HG03045 (cell line): ENCODE data around the gene SYNE2.
"Not testable (repeated sequence)": the region's sequence is repeated elsewhere in the genome, so short reads cannot be mapped to it uniquely, and the experiment has no call there.

Experiments
- ATAC-seq: cut with Tn5 transposase; IDR thresholded peaks from one replicate; pipeline ENCODE4 v1.9.1; 2021; ENCODE audit warnings: mild to moderate bottlenecking, moderate library complexity; ENCODE audit not compliant: unreplicated experiment

SYNE2 gene

GRCh38 chr14:64186231-64187129 is 333.7 kb downstream of the SYNE2 start:
- ATAC-seq, result no peak

DNA sequence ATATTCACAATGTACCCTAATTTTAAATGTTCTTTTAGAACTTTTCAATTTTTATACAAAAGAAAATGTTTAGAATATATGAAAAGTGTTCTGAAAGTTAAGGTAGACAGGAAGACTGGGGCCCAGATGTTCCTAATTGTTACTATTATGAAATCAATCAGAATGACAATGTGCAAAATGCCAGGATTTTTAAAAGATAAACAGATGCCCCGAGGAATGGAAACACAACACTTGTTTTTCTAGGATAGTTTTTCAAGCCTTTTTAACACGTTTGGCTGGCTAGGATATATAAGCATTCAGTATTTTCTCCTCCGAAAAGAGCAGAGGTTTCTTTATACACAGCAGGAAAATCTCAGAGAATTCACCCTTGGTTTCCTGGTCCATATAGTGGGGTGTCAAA is 334.5 kb downstream of the SYNE2 start:
- ATAC-seq, result no peak

DNA sequence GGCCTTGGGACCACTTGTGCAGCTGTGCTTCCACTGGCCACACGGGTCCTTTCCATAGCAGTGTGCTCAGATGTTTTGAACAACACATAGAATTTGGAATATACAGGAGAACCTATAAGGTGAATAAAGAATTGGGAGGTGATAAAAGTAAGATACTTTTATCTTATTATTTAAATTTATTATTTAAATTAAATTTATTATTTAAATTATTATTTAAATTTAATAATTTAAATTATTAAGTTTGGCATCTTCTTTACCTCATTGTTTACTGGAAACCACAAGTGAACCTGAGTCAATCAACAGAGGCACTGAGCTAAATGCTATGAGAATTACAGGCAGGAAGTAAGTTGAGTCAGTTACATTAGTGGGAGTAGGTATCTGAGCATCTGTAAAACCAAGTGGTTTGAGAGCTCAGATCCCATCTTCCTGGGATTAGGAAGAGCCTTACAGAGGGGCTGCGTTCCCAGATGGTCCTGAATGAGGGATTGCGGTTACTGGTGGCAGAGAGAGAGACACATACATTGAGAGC is 338.2 kb downstream of the SYNE2 start:
- no peak for ATAC-seq

- ATAC-seq, result no peak
Measured at GRCh38 chr14:64191756-64192155, 339.0 kb downstream of the SYNE2 start.

GRCh38 chr14:64193821-64194220 is 341.0 kb downstream of the SYNE2 start:
- no peak for ATAC-seq

GRCh38 chr14:64194404-64194803 is 341.6 kb downstream of the SYNE2 start:
- ATAC-seq, result no peak

DNA sequence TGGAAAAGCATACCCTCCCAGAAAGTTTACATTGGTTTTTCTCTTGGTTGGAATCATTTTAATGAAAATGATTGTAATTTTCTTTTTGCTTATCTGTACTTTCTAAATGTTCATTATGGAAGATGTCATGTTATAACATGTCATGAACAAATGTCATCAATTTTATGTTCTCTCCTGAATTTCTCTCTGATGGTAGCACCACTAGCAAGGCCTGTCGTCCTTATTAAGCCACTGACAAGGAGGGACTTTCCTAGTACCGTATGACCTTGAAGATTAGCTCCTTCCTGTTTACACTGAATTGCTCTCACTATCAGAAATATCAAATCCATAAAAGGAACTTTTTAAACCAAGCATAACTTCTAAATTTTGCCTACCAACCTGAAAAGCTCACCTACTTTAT is 342.4 kb downstream of the SYNE2 start:
- no peak for ATAC-seq

- ATAC-seq, result no peak
Measured at GRCh38 chr14:64196056-64196455, 343.3 kb downstream of the SYNE2 start.

DNA sequence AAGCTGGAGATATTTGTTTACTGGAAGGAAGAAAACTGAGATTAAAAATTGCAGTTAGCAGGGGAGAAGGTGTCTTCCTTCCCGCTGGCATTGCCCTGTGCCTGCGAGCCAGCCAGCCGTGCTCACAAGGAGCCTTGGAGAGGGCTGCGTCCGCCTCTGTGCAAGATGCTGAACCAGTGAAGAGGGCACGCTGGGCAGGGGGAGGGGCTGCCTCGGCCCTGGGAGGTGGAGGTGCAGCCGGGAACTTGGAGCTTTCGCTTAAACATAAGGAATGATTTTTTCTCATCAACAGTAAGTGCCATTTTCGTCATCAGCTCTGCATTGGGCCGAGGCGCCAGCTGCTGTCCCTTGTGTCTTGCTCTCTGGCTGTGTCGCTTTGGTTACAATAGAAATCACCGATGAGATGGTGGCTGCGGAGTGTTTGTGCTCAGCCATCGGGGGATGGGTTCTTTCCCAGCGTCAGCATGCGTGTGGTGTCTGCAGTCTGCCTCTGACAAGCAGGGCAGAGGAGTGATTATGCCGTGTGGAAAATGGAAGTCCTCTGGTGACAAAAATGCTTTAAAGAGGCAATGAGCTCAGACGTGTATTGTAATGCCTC is 344.1 kb downstream of the SYNE2 start:
- ATAC-seq, result no peak

DNA sequence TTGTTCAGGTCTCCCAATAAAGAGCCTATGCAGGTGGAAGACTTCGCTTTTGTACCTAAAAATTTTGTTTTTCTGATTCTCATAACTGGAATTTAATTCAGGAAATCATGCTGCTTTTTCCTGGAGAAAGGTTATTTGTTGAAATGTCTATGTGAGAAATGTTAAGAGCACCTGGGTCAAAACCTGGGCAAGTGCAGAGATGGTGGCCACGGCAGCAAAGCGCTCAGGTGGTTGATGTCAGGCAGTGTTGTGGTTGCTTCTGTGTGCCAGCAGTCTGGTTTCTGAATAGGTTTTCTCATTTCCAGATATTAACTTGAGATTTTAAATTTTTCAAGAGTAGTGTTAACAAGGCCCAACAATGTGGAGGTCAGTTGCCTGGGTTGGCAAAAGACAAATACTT is 345.2 kb downstream of the SYNE2 start:
- ATAC-seq, result no peak

DNA sequence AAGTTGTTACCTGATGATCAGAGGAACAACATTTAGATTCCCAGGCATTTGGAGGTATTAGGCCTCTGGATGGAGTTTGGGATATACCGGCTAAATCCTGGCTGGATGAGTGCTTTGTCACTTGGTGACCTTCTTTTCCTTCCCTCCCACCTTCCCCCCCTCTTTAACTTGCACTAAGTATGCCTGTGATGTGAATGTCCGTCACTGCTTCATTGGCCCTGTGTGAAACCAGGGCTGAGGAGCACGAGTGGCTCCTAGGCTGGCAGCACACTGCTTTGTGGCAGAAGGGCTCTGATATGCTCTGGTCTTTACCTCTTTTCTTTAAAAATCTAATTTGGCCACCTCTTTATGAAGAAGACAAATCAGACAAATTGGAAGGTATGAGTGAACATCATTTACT is 345.7 kb downstream of the SYNE2 start:
- ATAC-seq, result no peak

- no peak for ATAC-seq
Measured at GRCh38 chr14:64200170-64200569, 347.4 kb downstream of the SYNE2 start.

DNA sequence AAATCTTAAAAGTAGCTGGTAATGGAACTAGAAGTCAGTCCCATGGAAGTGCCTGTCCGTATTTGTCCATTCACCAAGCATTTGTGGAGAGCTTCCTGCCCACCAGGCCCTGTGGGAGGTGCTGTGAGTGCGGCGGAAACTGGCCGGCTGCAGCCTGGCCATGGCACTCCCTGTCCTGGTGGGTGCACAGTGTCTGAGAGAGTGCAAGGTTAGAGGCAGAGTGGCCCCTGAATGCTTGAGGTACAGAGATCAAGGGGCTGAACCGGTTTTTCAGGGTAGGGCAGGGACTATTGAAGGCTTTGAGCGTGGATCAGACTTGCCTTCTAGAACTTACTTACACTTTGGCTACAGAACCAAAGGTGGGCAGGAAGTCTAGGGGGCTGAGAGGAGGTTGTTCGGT is 348.5 kb downstream of the SYNE2 start:
- no peak for ATAC-seq

- no peak for ATAC-seq
Measured at GRCh38 chr14:64201921-64202545, 349.2 kb downstream of the SYNE2 start.

- ATAC-seq, result no peak
Measured at GRCh38 chr14:64202716-64203115, 349.9 kb downstream of the SYNE2 start.

- no peak for ATAC-seq
Measured at GRCh38 chr14:64203366-64204006, 350.7 kb downstream of the SYNE2 start.

GRCh38 chr14:64208261-64208660 is 355.5 kb downstream of the SYNE2 start:
- ATAC-seq, result no peak

- ATAC-seq, result no peak
Measured at GRCh38 chr14:64208981-64209380, 356.2 kb downstream of the SYNE2 start.

- no peak for ATAC-seq
Measured at GRCh38 chr14:64209444-64210131, 356.8 kb downstream of the SYNE2 start.

GRCh38 chr14:64210216-64210615 is 357.4 kb downstream of the SYNE2 start:
- no peak for ATAC-seq

DNA sequence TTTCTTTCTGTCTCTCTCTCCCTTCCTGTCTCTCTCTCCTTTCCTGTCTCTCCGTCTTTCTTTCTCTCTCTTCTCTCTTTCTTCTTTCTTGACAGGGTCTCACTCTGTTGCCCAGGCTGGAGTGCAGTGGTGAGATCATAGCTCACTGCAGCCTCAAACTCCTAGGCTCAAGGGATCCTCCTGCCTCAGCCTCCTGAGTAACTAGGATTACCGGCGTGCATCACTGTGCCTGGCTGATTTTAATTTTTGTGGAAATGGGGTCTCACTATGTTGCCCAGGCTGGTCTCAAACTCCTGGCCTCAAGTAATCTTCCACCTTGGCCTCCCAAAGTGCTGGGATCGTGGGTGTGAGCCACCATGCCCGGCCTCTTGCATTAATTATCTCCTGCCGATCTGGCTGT is 358.1 kb downstream of the SYNE2 start:
- ATAC-seq, result not testable (repeated sequence)
